D721Med (cell line): ENCODE measurements around the gene VPS4A.
"Not testable (repeated sequence)": the region's sequence is repeated elsewhere in the genome, so short reads cannot be mapped to it uniquely, and the experiment has no call there.

Source experiments
- DNase-seq: peaks from one replicate; pipeline ENCODE4 v3.0.0; 2011; ENCODE audit warnings: low spot score; ENCODE audit not compliant: insufficient read length
- FAIRE-seq: peaks from 2 replicates; lab custom pipeline; 2011; peaks lifted over from hg19 to GRCh38; lab: Jason Lieb, UNC
- CTCF ChIP-seq: IDR thresholded peaks from 2 replicates; pipeline ENCODE4 v1.5.1; 2012; ENCODE audit warnings: mild to moderate bottlenecking, control low read depth; ENCODE audit not compliant: insufficient read depth; ENCODE audit errors: missing control alignments

Gene VPS4A

GRCh38 chr16:69276148-69277115 lies 34.7 kb upstream of the VPS4A start:
- TF ChIP-seq CTCF, result no peak
- DNase-seq (no peak), FAIRE-seq (no peak)

GRCh38 chr16:69277413-69277812 lies 33.7 kb upstream of the VPS4A start:
- no peak for DNase-seq
- no peak for FAIRE-seq
- TF ChIP-seq CTCF, result no peak

- no peak for DNase-seq
These were observed 27.3 kb upstream of the VPS4A start for GRCh38 chr16:69283851-69284250.

GRCh38 chr16:69285240-69285639 lies 25.9 kb upstream of the VPS4A start:
- no peak for FAIRE-seq
- no peak for DNase-seq
- TF ChIP-seq CTCF, result no peak

More at GRCh38 chr16:69283851-69284250, 27.3 kb upstream of the VPS4A start:
- no peak for TF ChIP-seq CTCF
- no peak for FAIRE-seq

- FAIRE-seq, result no peak
- DNase-seq, result no peak
- TF ChIP-seq CTCF, result peak; percentile 54
These were observed 24.0 kb upstream of the VPS4A start for GRCh38 chr16:69286941-69287713.

GRCh38 chr16:69291657-69292056 lies 19.5 kb upstream of the VPS4A start:
- FAIRE-seq, DNase-seq: not testable (repeated sequence)

- no peak for TF ChIP-seq CTCF
These were observed 17.7 kb upstream of the VPS4A start for GRCh38 chr16:69293401-69293800.

More at GRCh38 chr16:69293401-69293800, 17.7 kb upstream of the VPS4A start:
- FAIRE-seq (no peak), DNase-seq (no peak)
